Kidney tubule cell (primary cell): Measurements from ENCODE around the gene SIGLEC1.

Experiments used
- DNase-seq: peaks from one replicate; pipeline ENCODE4 v3.0.0-alpha.2; 2018; ENCODE audit warnings: low spot score

Gene SIGLEC1

DNA sequence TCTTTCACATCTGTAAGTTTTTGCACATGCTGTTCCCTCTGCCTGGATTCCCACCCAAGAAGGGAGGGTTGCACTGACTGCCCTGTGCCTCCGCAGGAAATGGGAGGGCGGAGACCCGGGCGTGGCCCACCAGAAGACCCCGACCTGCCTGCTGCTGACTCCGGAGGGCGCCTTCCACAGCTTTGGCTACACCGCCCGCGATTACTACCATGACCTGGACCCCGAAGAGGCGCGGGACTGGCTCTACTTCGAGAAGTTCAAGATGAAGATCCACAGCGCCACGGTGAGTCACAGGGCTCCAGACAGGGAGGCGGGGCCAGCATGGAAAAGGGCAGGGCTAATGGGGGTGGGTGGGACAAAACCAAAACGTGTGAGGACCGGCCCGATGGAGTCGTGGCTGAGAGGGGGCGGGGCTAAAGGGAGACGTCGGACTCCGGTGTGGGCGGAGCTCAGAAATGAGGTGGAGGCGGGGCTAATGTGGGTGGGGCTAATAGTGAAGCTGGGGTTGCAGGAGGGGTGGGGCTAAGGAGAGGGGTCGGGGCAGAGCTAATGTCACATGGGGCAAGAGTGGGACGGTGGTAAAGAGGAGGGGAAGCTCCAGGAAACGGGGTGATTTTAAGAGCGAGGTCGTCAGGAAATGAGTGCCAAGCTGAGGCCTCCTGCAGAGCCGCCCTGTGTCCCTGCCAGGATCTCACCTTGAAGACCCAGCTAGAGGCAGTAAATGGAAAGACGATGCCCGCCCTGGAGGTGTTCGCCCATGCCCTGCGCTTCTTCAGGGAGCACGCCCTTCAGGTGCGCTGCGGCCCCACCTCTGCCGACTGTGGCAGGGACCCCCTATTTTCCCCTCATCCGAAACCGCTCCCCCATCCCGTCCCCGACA is 32.6 kb upstream of the SIGLEC1 start:
- peak; percentile 12 for DNase-seq

DNA sequence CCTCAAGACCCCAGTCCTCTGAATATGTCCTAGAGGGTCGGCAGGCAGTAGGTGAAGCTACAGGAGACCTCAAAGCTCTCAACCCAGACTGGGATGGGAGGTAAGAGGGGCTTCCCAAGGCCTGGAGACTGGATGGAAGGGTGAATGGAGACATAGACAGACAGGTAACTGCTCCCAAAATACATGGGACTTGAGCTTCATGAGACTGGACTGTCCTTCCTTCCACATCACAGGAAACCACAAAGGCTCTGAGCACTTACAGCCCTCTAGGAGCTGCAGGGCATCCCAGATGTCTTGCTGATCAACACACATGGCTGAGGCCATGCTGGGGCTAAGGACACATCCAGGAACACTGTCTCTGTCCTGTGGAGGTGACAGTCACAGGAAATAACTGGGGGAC is 31.6 kb upstream of the SIGLEC1 start:
- DNase-seq: no peak

DNA sequence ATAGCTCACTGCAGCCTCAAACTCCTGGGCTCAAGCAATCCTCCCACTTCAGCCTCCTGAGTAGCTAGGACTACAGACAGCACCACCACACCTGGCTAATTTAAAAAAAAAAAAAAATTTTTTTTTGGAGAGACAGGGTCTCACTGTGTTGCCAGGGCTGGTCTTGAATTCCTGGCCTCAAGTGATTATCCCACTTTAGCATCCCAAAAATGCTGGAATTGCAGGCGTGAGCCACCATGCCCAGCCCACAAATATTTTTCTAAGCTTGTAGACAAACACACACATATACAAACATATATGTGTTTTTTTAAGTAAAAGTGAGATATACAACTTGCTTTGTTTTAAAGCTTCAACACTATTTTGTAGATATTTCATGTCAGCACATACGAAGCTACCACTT is 30.9 kb upstream of the SIGLEC1 start:
- no peak for DNase-seq

DNA sequence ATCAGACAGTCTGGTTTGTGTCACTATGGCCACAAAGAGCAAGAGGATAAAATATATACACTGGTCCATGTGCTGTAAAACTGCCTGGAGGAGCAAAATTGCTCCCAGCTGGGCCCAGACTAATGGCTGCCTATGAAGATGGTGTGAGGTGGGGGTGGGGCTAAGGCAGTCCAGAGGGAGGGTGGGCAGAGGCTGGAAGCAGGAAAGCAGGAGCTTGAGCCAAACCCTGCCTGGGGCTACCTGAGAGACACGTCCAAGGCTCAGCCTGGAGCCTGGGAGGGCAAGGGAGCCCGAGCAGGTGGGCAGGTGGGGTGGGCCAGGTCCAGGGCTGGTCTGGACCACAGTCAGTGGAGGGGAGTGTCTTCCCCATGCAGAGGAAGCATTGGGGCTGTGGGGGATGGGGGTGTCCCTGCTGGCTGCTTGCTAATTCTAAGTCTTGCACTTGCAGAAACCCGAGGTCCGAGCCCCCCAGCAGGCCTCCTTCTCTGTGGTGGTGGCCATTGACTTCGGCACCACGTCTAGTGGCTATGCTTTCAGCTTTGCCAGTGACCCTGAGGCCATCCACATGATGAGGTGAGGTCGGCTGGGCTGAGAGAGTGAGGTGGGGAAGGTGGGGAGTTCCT is 29.5 kb upstream of the SIGLEC1 start:
- DNase-seq: no peak

DNA sequence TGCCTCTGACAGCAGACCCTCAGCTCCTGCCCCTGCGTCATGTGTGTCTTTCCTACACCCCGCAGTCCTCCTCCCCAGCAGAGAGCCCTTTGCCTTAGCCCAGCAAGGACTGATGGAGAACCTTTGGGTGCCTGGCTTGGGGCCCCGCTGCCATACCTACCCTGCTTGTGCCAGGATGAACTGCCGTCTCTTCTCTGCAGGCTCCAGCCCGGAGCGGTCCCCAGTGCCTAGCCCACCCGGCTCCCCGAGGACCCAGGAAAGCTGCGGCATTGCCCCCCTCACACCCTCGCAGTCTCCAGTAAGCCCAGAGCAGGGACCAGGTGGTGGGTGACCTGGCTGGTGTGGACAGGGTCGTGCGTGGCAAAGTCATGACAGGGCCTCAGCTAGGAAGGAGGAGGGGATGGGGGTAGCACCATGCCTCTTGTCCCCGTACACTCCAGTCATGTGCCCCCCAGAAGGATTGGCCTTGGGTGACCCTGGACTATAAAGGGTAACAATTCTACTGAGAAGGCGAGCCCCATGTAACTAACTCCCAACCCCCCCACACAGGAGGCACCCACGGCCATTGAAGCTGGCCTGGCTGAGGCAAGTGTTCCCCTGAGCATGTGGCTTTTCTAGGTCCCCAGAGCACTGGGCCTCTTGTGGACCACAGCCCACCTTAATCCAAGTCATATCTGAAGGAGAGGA is 28.4 kb upstream of the SIGLEC1 start:
- no peak for DNase-seq

DNA sequence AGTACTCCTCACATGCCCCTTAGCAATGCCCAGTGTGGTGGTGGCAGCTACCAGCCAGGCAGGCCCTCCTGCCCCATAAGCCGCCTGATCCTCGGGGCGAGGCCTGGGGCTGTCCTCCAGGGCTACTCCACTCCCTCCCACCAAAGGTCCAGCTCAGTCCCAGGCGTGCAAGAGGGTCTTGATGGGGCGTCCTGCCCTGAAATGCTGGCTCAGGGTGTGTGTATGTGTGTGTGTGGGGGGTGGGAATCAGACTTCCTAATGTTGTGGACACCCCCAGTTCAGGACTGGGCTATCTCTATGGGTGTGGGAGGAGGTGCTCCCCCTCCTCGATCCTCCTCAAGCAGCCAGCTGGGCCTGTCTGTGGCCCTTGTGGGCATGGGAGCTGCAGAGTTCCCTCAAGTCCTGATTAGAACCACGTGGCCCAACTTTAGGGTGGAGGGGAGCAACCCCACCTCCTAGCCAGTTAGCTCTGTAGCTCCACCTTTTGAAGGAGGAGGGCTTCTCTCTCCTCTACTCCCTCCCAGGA is 27.6 kb upstream of the SIGLEC1 start:
- DNase-seq: no peak

DNA sequence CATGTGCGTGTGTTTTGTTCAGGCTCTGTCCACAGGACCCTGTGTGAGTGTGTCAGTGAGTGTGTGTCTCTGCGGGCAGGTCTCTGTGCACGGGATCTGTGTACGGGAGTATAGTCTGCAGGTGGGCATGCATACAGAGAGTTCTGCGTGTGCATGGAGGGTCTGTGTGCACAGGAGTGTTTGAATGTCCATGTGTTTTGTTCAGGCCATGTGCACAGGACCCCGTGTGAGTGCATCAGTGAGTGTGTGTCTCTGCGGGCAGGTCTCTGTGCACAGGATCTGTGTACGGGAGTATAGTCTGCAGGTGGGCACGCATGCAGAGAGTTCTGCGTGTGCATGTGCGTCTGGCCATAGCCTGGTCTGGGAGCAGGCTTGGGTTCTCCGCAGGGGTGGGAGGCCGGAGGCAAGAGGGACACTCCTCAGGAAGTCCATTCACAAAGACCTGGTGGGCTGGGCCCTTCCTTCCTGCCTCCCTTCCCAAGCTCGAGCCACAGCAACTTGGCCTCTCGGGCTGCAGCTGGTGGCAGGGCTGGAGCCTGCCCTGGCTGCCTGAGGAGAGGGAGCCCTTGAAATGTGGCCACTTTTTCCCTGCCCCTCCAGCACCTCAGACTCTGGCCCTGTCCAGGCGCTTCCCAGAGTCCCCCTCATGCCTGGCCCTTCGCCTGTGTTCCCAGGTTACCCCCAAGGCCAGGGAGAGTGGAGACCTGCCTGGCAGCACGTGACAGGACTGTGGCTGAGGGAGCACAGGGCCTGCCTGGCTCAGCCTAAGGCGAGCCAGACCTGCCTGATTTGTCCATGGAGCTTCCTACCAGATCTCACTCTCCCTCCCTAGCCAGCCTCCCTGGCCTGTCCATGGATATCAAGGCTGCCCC is 26.9 kb upstream of the SIGLEC1 start:
- DNase-seq: no peak

DNA sequence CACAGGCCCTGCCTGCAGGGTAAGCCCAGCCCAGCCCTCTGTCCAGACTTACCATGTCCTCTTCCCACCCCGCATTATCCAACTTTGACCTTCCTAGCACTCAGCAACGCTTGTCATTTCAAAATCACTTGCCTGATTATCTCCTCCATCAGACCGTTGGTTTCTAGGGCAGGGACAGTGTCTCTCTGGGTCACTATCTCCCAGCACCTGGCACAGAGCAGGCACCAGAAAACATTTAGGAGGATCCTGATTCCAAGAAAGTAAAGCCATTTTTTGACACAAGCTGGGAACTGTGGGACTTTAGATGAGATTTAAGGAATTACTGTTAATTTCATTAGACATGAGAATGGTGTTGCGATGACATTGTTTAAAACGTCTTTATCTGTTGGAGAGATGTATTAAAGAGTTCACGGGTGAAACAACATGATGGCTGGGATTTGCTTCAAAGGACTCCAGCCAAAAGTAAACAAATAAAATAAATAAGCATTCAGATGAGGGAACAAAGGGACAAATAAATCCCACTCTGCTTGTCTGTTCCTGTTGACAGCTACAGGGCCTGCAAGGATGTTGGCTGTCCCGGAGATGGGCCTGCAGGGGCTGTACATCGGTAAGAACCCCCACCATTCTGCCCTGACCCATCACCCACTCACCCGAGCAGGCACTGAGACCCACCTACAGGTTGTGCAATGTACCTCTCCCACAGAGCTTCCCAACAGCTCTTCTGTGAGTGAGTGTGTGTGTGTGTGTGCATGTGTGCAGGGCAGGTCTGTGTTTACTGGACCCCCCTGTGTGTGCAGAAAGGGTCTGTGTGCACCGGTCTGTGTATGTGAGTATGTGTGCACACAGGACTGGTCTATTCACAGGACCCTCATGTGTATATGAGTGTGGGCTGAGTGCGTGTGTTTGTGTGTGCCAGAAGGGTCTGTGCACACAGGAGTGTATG is 26.0 kb upstream of the SIGLEC1 start:
- no peak for DNase-seq

DNA sequence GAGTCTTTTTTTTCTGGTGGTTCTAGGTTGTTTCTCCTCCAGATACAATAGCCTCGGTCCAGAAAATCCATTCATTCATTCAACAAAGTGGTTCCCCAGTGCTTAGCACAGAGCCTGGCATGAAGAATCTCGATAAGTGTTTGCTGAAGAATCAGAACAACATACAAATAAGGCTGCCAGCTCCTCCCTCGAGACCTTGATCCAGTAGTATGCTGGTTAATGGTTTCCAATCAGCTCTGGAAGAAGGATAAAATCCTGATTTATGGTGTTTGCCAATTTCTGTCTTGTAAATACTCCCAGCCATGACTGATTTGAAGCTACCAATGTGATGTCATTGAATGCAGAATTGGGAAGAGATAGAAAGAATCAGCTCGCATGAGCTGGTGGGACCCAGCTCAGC is 23.4 kb upstream of the SIGLEC1 start:
- no peak for DNase-seq

DNA sequence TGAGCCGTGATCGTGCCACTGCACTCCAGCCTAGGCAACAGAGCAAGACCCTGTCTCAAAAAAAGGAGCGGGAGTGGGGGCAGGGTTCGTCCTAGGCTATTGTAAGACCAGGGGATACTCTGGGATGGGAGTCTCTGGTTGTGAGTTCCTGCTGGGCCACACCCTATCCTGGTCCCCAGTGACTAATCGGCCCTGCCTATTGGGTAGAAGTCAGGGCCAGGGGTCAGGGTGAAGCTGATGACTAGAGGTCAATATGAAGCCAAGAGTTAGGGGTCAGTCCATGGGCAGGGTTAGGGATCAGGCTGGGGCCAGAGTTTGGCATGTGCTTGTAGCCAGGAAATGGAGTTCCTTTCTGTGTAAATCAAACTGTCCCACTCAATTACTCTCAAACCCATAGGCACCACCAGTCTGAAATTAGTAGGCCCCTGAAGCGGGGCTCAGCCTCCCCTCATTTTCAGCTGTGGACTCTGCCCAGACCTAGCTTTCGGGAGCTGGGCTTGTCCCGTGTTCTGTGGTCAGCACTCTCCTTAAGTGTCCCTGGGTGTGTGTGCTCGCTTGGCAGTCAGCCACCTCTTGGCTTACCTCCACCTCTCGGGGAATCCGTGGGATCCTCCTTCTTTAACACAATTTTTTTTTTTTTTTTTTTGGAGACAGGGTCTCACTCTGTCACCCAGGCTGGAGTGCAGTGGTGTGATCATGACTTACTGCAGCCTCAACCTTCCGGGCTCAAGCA is 21.9 kb upstream of the SIGLEC1 start:
- DNase-seq: no peak

DNA sequence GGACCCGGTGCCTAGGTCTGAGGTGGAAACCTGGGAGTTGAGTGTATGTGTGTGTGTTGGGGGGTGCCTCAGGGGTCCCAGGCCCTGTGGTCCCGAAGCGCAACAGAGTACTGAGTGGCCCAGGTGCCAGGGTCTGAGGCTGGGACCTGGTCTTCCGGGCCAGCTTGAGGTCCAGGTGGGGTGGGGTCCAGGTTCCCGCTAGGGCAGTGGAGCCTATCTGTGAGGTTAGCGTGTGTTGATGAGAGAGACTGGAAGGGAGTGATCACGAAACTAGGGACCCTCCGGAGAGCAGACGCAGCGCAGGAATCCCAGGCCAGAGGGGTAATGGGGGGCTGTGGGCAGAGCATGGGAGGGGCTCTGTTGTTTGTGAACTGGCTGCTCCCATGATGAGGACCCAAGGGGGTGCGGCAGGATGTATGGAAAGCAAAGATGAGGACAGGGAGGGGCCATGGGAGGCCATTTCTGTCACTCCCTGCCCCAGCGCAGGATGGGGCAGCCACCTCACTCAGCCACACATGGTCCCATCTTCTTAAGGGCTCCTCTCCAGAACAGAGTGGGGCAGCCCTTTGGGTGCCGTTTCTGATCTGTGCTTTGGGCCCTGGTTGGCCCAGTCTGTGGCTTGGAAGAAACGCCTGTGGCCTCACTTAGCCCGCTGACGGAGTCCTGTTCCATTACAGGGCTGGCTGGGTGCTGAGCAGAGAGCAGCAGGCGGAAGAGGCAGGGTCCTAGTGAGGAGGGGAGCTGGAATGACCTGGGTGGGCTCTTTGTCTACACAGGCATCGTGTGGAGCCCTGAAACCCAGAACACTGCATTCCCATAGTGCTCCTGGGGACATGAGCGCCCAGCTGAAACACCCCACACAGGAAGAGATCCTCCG is 21.0 kb upstream of the SIGLEC1 start:
- no peak for DNase-seq

DNA sequence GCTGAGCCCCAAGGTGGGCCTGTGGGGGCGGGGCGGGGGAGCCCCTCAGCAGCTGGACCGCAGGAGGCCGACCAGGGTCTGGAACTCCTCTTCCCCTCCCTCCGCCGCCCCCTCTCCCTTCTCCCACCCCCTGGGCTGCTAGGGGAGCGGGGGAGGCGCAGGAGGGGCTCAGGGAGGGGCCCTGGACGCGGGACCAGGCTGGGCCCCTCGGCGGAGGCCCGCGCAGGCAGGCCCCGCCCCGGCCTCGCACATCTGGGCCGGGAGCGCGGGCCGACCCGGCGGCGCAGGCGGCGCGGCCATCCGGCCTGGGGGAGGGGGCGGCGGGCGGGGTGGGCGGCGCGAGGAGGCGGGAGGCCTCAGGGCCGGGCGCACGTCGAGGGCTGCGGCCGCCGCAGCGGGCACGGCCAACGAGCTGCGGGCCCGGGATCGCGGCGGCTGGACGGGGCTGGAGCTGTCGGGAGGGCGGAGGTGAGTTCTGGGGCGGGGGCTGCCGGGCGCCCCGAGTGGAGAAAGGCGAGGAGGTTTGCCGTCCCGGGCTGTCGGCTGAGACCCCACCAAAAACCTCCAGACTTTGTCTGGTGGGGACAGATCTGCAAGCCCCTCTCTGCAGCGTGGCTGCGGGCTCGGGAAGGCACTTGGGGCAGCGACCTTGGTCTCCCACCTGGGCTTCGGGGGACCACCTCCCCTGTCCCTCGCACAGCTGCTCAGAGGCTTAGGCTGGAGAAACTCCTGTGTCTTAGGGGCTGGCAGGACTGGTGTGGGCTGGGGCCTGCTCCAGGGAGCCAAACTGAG is 20.1 kb upstream of the SIGLEC1 start, which contains the start of gene HSPA12B:
TSS of gene HSPA12B (plus strand) at position 359 of the 792 bp plus-strand sequence. CDS start 5,990 bp downstream, outside the sequence.
- DNase-seq: no peak

DNA sequence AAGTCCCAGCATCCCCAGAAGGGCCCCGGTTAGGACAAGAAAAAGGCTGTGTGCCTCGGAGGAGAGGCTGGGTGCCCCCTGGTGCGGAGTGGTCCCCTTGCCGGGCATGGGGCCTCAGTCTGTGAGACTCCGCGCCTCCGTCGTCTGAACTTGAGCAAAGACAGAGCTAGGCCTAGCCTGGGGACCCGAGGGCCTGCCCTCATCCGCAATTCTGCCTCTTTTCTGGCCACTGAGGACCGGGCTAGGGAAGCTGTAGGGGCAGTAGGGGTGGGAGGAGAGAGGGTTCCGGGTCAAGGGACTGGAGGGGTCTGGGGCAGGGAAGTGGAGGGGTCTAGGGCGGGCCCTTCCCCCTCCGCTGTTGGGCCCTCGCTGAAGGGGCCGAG is 19.5 kb upstream of the SIGLEC1 start:
- DNase-seq: no peak

DNA sequence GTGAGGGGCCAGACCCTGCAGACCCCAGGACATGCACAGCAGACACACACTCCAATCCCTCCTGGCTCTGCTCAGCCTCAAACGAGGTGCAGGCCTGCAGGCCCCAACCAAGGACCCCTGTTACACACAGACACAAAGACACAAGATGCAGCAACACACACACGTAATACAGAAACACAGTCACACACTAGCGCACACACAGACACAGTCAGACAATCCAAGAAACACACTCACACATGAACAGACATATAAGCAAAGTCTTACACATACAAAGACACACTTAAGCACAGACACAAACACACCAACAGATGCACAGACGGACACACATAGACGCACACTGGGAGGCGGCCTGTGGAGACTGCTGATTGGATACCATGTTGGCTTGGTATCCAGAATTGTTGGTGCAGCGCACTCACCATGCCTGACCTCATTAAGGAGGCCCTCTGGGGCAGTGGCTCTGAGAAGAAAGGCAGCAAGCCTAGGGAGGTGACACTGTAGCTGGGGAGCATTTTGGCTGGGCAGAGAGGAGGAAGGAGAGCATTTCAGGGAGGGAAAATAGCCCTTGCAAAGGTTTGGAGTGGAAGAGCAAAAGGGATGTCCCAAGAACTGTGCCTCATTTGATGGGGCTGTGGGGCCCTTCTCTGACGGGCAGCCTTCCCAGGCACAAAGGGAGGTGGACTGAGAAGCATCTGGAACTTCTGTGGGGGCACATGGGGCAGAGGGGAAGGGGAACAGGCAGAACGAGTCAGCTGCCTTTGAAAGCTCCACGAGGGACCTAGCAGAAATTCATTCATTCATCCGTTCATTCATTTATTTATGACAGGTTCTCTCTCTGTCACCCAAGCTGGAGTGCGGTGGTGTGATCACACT is 18.6 kb upstream of the SIGLEC1 start:
- no peak for DNase-seq

DNA sequence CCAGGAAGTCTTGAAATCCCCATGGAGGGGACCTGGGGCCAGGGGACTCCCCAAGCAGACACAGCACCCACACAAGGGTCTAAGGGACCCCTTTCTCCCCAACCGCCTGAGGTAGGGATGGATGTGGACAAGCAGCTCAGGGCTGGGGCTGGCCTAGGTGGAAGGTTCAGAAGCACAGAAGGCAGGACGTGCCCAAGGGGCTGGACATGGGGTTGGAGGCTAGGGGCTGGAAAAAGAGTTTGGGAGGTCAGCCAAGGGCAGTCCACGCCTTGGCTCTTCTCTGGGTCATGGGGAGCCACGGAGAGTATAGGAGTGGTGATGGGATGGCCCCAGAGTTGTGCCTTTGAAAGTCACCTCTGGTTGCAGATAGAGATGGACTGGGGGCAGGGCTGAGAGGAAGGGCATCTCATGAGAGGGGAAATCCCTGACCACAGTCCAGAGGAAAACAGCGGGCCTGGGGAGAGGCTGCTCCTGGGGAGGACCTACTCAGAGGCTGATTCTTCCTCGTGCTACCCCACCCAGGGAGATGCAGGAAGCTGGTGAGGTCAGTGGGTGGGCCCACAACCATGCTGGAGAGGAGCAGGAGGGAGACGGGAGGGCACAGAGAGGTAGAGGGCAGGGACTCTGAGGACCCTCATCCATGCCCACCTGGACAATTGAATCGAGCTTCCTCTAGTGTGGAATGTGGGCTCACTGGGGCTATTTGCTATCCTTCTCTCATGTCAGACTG is 17.6 kb upstream of the SIGLEC1 start:
- DNase-seq: no peak

DNA sequence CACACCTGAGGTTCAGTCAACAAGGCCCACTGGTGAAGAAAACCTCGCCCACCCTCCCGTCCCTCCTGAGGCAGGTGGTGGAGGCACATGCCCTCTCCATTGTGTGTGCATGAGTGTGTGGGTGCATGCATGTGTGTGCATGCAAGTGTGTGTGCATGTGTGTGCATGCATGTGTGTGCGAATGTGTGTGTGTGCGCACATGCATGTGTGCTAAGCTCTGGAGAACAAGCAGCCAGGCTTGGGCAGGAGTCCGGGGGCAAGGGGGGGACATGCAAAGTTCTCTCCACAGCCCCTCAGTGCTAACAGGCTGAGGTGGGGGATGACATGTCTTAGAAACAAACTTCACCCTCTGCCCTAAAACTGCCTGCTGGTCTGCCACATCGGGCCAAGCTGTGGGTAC is 17.0 kb upstream of the SIGLEC1 start:
- no peak for DNase-seq
